Mesothelial cell of epicardium (in vitro differentiated cells): ENCODE measurements around the gene ZNF831. TPM values are rescaled to one million over a fixed set of nuclear protein-coding genes. Genes with fewer than 3 reads are reported as not detected.

Experiments used
- DNase-seq, 2 experiments: peaks; one replicate each; pipeline ENCODE4 v3.0.0; 2021; ENCODE audit warnings: low spot score in 2 of 2; ENCODE audit not compliant: unreplicated experiment in 2 of 2
- H3K27ac Mint-ChIP-seq: 2 replicates; pipeline ENCODE4 v1.8.0; 2021; ENCODE audit warnings: mixed read lengths
- H3K27me3 Mint-ChIP-seq: 2 replicates; pipeline ENCODE4 v1.8.0; 2021; ENCODE audit warnings: low read depth, mixed read lengths
- H3K36me3 Mint-ChIP-seq: 2 replicates; pipeline ENCODE4 v1.8.0; 2021; ENCODE audit warnings: mixed read lengths
- H3K4me1 Mint-ChIP-seq: 2 replicates; pipeline ENCODE4 v1.8.0; 2021; ENCODE audit warnings: mixed read lengths
- H3K4me3 Mint-ChIP-seq: 2 replicates; pipeline ENCODE4 v1.8.0; 2021; ENCODE audit warnings: mild to moderate bottlenecking, moderate library complexity, mixed read lengths
- H3K9me3 Mint-ChIP-seq: 2 replicates; pipeline ENCODE4 v1.8.0; 2021; ENCODE audit warnings: mixed read lengths
- total RNA-seq: library from RNA; stranded (reverse); gene quantifications from 3 replicates; pipeline ENCODE4 v1.2.1, GENCODE V29; 2021
- TF ChIP-seq, protein P1 (sequence below): fragments of 200-600 bp; sonication (generic); IDR thresholded peaks from one replicate; pipeline ENCODE4 v1.5.0; 2021; ENCODE audit warnings: antibody characterized with exemption; ENCODE audit not compliant: unreplicated experiment

The ZNF831 gene
- total RNA-seq, 1 donor from 2014 or later = 0.02 TPM

DNA sequence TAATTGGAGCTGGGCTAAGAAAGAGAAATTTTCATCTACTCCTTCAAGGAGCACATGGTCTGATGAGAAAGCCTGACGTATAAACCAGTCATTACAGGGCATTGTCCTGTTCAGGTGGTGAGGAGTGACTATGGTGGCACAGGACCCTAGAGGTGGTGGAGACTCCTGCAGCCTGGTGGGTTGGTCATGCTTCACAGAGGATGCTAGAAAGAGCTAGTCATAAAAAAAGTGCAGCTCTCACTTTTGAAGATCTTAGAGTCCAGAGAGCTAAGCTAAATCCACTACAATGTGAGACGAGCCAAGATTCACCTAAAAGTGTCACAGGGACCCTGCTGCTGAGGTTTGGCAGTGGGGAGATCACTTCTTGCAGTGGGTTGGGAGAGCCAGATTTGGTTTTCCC lies 9.8 kb upstream of the ZNF831 start:
- H3K36me3 Mint-ChIP-seq = no peaks in the 10 kb centered on the region
- peaks cover 7% of the 10 kb centered on the region for H3K4me1 Mint-ChIP-seq
- no peak overlapping the region for H3K4me3 Mint-ChIP-seq
- no peaks in the 10 kb centered on the region for H3K9me3 Mint-ChIP-seq
- no peak overlapping the region for H3K27ac Mint-ChIP-seq
- TF ChIP-seq, protein P1, sequence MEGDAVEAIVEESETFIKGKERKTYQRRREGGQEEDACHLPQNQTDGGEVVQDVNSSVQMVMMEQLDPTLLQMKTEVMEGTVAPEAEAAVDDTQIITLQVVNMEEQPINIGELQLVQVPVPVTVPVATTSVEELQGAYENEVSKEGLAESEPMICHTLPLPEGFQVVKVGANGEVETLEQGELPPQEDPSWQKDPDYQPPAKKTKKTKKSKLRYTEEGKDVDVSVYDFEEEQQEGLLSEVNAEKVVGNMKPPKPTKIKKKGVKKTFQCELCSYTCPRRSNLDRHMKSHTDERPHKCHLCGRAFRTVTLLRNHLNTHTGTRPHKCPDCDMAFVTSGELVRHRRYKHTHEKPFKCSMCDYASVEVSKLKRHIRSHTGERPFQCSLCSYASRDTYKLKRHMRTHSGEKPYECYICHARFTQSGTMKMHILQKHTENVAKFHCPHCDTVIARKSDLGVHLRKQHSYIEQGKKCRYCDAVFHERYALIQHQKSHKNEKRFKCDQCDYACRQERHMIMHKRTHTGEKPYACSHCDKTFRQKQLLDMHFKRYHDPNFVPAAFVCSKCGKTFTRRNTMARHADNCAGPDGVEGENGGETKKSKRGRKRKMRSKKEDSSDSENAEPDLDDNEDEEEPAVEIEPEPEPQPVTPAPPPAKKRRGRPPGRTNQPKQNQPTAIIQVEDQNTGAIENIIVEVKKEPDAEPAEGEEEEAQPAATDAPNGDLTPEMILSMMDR = no peak
- no peak for DNase-seq
- peaks cover 62% of the 10 kb centered on the region for H3K27me3 Mint-ChIP-seq

DNA sequence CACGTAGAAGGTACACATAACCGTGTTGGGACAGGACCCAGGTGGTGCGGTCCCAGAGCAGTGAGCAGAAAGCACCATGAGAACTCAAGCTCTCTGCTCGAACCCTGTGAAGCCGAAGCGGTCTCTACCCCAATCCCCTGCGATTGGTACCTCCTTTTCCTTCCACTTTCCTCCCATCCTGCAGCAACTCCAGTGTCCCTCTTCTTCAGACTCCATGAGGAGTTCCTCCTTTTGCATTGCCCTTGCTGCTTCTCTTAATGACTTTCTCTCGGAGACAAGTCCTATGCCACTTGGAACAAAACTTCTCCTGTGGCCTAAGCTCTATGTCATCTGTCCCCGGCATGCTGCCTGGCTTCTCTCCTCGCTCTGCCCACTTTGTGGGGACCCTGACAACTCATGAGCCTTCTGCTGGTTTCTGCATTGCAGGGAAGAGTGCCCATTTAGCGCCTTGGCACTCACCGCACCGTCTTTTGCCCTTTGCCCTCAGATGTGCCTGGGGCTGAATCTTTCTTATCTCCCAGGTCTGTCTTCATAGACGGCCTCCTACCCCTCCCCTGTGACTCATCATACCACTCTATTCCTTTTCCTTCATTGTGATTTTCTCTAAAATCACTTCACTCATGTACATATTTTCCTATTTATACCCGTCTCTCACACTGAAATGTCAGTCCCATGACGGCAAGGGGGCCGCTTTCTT lies 9.2 kb upstream of the ZNF831 start:
- no peak for DNase-seq
- Mint-ChIP-seq H3K36me3 (no peaks in the 10 kb centered on the region), H3K27me3 (peaks cover 66% of the 10 kb centered on the region), H3K4me1 (peaks cover 5% of the 10 kb centered on the region), H3K9me3 (no peaks in the 10 kb centered on the region), H3K4me3 (no peak overlapping the region), H3K27ac (no peak overlapping the region)
- TF ChIP-seq, protein P1 = no peak

DNA sequence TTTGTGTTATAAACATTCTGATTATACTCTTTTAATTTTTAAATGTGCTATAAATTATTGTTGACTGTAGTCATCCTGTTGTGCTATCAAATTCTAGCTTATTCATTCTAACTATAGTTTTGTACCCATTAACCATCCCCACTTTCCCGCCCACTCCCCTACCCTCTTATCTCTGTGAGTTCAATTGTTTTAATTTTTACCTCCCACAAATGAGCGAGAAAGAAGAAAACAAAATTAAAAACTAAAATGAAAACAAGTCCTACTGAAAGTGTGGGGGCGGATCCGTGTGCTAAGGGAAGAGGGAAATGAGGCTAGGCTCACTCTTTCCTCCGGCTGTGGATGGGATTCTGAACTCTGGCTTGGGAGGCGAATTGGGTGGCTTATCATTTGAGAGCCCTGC lies 6.6 kb upstream of the ZNF831 start:
- Mint-ChIP-seq H3K36me3 (no peaks in the 10 kb centered on the region), H3K9me3 (no peaks in the 10 kb centered on the region), H3K4me3 (no peak overlapping the region), H3K27ac (no peak overlapping the region), H3K27me3 (peaks cover 75% of the 10 kb centered on the region), H3K4me1 (peaks cover 3% of the 10 kb centered on the region)
- DNase-seq = no peak
- TF ChIP-seq, protein P1 = no peak

DNA sequence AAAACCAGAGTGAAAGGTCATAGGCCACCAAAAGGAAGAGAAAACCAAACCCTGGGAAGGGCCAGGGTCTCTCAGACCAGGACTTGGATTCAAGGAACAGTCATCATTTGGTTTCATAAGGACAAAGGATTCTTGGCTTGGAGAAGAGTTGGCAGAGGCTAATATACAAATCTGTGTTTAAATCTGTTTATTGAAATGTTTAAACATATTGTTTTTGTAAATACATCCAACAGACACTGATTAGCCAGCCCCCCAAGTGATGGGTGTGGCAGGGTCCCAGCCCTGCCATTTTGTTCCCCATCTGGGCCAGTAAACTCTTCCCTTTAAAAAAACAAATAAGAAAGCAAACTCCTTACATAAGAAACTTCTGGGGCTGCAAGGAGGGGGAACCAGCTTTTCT lies 6.1 kb upstream of the ZNF831 start:
- H3K36me3 Mint-ChIP-seq = no peaks in the 10 kb centered on the region
- peaks cover 2% of the 10 kb centered on the region for H3K9me3 Mint-ChIP-seq
- no peak overlapping the region for H3K27ac Mint-ChIP-seq
- TF ChIP-seq, protein P1 = no peak
- H3K4me1 Mint-ChIP-seq = peaks cover 3% of the 10 kb centered on the region
- no peak overlapping the region for H3K4me3 Mint-ChIP-seq
- DNase-seq = no peak
- peaks cover 72% of the 10 kb centered on the region for H3K27me3 Mint-ChIP-seq

DNA sequence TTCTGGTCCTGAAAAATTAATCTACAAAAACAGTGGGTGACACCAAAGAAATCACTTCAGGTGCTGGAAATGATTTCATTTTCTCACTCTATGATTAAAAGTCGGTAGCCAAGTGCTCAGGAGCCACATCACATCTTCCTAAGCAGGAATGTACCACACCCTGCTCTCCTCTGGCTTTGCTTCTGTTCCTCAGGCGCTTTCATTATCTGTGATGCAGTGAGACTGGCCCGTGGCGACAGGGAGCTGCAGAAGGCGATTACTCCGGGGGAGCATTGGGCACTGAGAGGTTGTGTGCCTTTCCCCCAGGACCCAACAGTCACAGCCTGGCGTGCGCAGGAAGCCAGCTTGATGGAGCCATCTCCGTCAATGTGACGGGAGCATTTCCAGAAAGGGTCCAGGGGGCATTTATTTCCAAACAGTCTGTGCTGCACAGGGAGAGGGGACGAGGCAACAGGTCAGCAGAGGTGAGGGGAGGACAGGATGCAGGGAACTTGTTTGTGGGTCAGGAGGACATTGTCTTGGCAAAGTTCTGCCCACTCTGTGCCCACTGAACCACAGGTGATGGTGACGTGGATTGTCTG lies 5.6 kb upstream of the ZNF831 start:
- H3K9me3 Mint-ChIP-seq = peaks cover 7% of the 10 kb centered on the region
- no peaks in the 10 kb centered on the region for H3K36me3 Mint-ChIP-seq
- peaks cover 72% of the 10 kb centered on the region for H3K27me3 Mint-ChIP-seq
- H3K4me3 Mint-ChIP-seq = no peak overlapping the region
- no peak for DNase-seq
- H3K4me1 Mint-ChIP-seq = peaks cover 3% of the 10 kb centered on the region
- H3K27ac Mint-ChIP-seq = no peak overlapping the region
- TF ChIP-seq, protein P1 = no peak
